Measurements from ENCODE around the gene BACH2. TPM values are rescaled to one million over a fixed set of nuclear protein-coding genes. Genes with fewer than 3 reads are reported as not detected.

Gene BACH2
- total and polyA plus RNA-seq, 2 of the 8 experiments (the other 6 are each of a cell fraction or from before 2014, with no cell fraction given), result 1.9 to 5.9 TPM

- H3K79me2 ChIP-seq (ENCODE audit: control insufficient read depth in 1 of 2, insufficient read depth in 2 of 2, low read length in 2 of 2), result no peaks in the 10 kb centered on the region
- CTCF ChIA-PET (ENCODE audit: partially characterized antibody), result interaction anchor here (1.0 to 3.1 kb wide), 8 partner anchors 8 to 313 kb away, joined by 3 to 9 read pairs (median 4); no protein-coding TSS in a partner anchor
- no peak overlapping the region for H4K91ac ChIP-seq (replicated peaks; ENCODE audit: insufficient read length, low read length)
- no peak overlapping the region for H3K4me2 ChIP-seq (ENCODE audit: insufficient read depth in 1 of 2, low read depth in 2 of 2, low read length in 2 of 2)
- H4K20me1 ChIP-seq (replicated peaks in 1 of 2; ENCODE audit: control insufficient read depth in 1 of 2, insufficient read depth in 2 of 2, low read length in 2 of 2), result no peaks in the 10 kb centered on the region
- H3K27me3 ChIP-seq (replicated peaks in 1 of 4; ENCODE audit: control insufficient read depth in 3 of 4, extremely low read depth in 1 of 4, insufficient read depth in 3 of 4, low read length in 3 of 4), result no peaks in the 10 kb centered on the region
- H3K4me3 ChIP-seq (ENCODE audit: extremely low read depth in 1 of 4, insufficient read depth in 2 of 4, low read depth in 3 of 4, low read length in 4 of 4), result no peak overlapping the region
- DNase-seq (ENCODE audit: low read depth in 1 of 2, low spot score in 2 of 2) (no peak), FAIRE-seq (no peak)
- H3K23ac ChIP-seq (ENCODE audit: insufficient read length), result no peak overlapping the region
- no peak overlapping the region for H2BK12ac ChIP-seq (ENCODE audit: low read depth, low read length)
- TF ChIP-seq MAFK (IDR thresholded peaks at IDR 0.05; ENCODE audit: low read depth, low read length), result no peak
- no peak for TF ChIP-seq ASH2L (IDR thresholded peaks at IDR 0.05; ENCODE audit: low read length)
- TF ChIP-seq TCF12 (IDR thresholded peaks at IDR 0.05; ENCODE audit: low read depth, low read length), result no peak
- TF ChIP-seq CBX5 (IDR thresholded peaks at IDR 0.05; ENCODE audit: low read depth, low read length), result no peak
- TF ChIP-seq FOSL1 (IDR thresholded peaks at IDR 0.05; ENCODE audit: insufficient read depth, low read depth, low read length), result no peak
- TF ChIP-seq, protein P1, sequence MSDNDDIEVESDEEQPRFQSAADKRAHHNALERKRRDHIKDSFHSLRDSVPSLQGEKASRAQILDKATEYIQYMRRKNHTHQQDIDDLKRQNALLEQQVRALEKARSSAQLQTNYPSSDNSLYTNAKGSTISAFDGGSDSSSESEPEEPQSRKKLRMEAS (IDR thresholded peaks at IDR 0.05), result no peak
- no peak for TF ChIP-seq RFX5 (IDR thresholded peaks at IDR 0.05; ENCODE audit: borderline replicate concordance, low read depth, low read length)
- no peak for TF ChIP-seq YY1 (IDR thresholded peaks at IDR 0.05; ENCODE audit: low read depth, low read length)
- no peak overlapping the region for H4K5ac ChIP-seq (ENCODE audit: insufficient read length, low read depth, low read length)
- POLR2A ChIA-PET (ENCODE audit: partially characterized antibody), result no interaction called here
- H3K27ac ChIP-seq (ENCODE audit: low read depth, low read length), result no peak overlapping the region
- H4K8ac ChIP-seq (ENCODE audit: extremely low read depth, insufficient read depth, low read length), result no peak overlapping the region; the same call in 1 of the 2 replicates
- H3K79me1 ChIP-seq (ENCODE audit: low read depth, low read length), result no peaks in the 10 kb centered on the region
- WGBS, 2 experiments (ENCODE audit: extremely low coverage in 1 of 2, insufficient coverage in 1 of 2, insufficient read length in 1 of 2, insufficient replicate concordance in 2 of 2, low coverage in 1 of 2, low lambda C conversion rate in 2 of 2, missing lambda C conversion rate in 1 of 2), result 91% methylated on average over 9 of the region's 9 CpGs; no CpG with 5 or more reads in 1 of the 2 experiments
- no peak overlapping the region for H3K14ac ChIP-seq (ENCODE audit: insufficient read length)
- H3K4ac ChIP-seq (replicated peaks; ENCODE audit: insufficient read length, low read depth, low read length), result no peak overlapping the region
- no peak overlapping the region for H3K18ac ChIP-seq (ENCODE audit: extremely low read depth, low read length)
- no peaks in the 10 kb centered on the region for H3K23me2 ChIP-seq (ENCODE audit: low read depth, low read length)
- H3K9me3 ChIP-seq (ENCODE audit: insufficient read depth in 2 of 2, low read depth in 1 of 2, low read length in 1 of 2), result no peaks in the 10 kb centered on the region
- H2BK5ac ChIP-seq (ENCODE audit: low read depth, low read length), result no peak overlapping the region
- H2AFZ ChIP-seq (ENCODE audit: low read length), result no peak overlapping the region
- H3K36me3 ChIP-seq (ENCODE audit: control insufficient read depth in 2 of 4, insufficient read depth in 4 of 4, low read length in 3 of 4), result peaks cover 0 to 2% (median 0%) of the 10 kb centered on the region in 4 experiments; a peak in 2 of 8 replicates
- H2BK20ac ChIP-seq (ENCODE audit: low read length), result no peak overlapping the region
- H3K4me1 ChIP-seq (replicated peaks in 1 of 4; ENCODE audit: control insufficient read depth in 3 of 4, insufficient read depth in 4 of 4, low read length in 3 of 4), result no peaks in the 10 kb centered on the region
- H2BK15ac ChIP-seq (ENCODE audit: low read length), result no peak overlapping the region
- H2AK5ac ChIP-seq (ENCODE audit: low read depth, low read length), result no peak overlapping the region
- no peak overlapping the region for H3K56ac ChIP-seq (replicated peaks; ENCODE audit: insufficient read length, low read depth, low read length)
- no peak overlapping the region for H2BK120ac ChIP-seq (replicated peaks; ENCODE audit: low read depth, low read length)
- no peak overlapping the region for H3K9ac ChIP-seq (replicated peaks in 1 of 4; ENCODE audit: extremely low read depth in 1 of 4, low read depth in 3 of 4, low read length in 3 of 4)
Observed at GRCh38 chr6:89972025-89972381, 324.6 kb downstream of the BACH2 start.
